ENCODE measurements around the gene CDAN1. TPM values are rescaled to one million over a fixed set of nuclear protein-coding genes. Genes with fewer than 3 reads are reported as not detected.

CDAN1 gene
- total RNA-seq, 1 donor from 2014 or later = 14.6 TPM

GRCh38 chr15:42734076-42734672, 2.8 kb downstream of the CDAN1 start:
- Histone ChIP-seq H3K36me3 (ENCODE audit: insufficient read depth, low read length) (peaks cover 20% of the 10 kb centered on the region), H3K4me2 (ENCODE audit: low read length) (no peak overlapping the region), H3K4me1 (ENCODE audit: insufficient read depth, low read length) (peaks cover 10% of the 10 kb centered on the region), H3K9me3 (ENCODE audit: insufficient read depth, low read depth, low read length) (no peaks in the 10 kb centered on the region), H3K27me3 (ENCODE audit: insufficient read depth, low read length) (no peaks in the 10 kb centered on the region), H3K4me3 (ENCODE audit: insufficient read depth, low read depth, low read length) (no peak overlapping the region), H4K20me1 (ENCODE audit: insufficient read depth, low read length) (peaks cover 32% of the 10 kb centered on the region), H3K27ac (ENCODE audit: low read depth, low read length) (no peak overlapping the region), H3K79me2 (ENCODE audit: insufficient read depth, low read length) (peaks cover 15% of the 10 kb centered on the region), H2AFZ (ENCODE audit: low read depth, low read length) (no peak overlapping the region), H3K9ac (ENCODE audit: low read length) (no peak overlapping the region)
- Mint-ChIP-seq H3K9me3 (ENCODE audit: unreplicated experiment) (peaks cover 1% of the 10 kb centered on the region), H3K36me3 (ENCODE audit: low read depth, unreplicated experiment) (peaks cover 14% of the 10 kb centered on the region), H3K27me3 (ENCODE audit: low read depth, unreplicated experiment) (no peaks in the 10 kb centered on the region), H3K4me3 (ENCODE audit: unreplicated experiment) (peak overlapping the region; percentile 20), H3K4me1 (ENCODE audit: low read depth, unreplicated experiment) (no peaks in the 10 kb centered on the region), H3K27ac (ENCODE audit: unreplicated experiment) (no peak overlapping the region)
- FAIRE-seq = no peak
- no peak for DNase-seq (ENCODE audit: low read depth)
- TF ChIP-seq EZH2 (IDR thresholded peaks at IDR 0.05; ENCODE audit: insufficient read depth, low read length) = no peak
- TF ChIP-seq, protein P1, sequence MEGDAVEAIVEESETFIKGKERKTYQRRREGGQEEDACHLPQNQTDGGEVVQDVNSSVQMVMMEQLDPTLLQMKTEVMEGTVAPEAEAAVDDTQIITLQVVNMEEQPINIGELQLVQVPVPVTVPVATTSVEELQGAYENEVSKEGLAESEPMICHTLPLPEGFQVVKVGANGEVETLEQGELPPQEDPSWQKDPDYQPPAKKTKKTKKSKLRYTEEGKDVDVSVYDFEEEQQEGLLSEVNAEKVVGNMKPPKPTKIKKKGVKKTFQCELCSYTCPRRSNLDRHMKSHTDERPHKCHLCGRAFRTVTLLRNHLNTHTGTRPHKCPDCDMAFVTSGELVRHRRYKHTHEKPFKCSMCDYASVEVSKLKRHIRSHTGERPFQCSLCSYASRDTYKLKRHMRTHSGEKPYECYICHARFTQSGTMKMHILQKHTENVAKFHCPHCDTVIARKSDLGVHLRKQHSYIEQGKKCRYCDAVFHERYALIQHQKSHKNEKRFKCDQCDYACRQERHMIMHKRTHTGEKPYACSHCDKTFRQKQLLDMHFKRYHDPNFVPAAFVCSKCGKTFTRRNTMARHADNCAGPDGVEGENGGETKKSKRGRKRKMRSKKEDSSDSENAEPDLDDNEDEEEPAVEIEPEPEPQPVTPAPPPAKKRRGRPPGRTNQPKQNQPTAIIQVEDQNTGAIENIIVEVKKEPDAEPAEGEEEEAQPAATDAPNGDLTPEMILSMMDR (IDR thresholded peaks at IDR 0.05; ENCODE audit: insufficient read depth, low read depth, low read length) = no peak

DNA sequence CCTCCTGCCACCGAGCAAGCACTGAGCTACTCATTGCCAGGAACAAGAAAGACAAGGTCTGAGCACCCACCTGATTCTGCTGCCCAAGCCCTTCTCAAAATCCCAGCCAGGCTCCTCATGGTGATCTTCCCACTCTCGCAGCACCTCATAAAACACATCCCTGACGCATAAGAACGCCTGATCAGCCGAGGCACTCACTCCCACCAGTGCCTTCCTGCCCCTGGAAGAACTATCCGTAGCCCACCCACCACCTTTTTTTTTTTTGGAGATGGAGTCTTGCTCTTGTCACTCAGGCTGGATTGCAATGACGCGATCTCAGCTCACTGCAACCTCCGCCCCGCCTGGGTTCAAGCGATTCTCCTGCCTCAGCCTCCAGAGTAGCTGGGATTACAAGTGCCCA, 3.9 kb downstream of the CDAN1 start:
- peaks cover 23% of the 10 kb centered on the region for H3K36me3 ChIP-seq (ENCODE audit: insufficient read depth, low read length)
- no peak for TF ChIP-seq EZH2 (IDR thresholded peaks at IDR 0.05; ENCODE audit: insufficient read depth, low read length)
- TF ChIP-seq, protein P1 (IDR thresholded peaks at IDR 0.05; ENCODE audit: insufficient read depth, low read depth, low read length) = no peak
- no peak overlapping the region for H3K27ac Mint-ChIP-seq (ENCODE audit: unreplicated experiment)

GRCh38 chr15:42732095-42732827, 4.7 kb downstream of the CDAN1 start:
- H3K36me3 Mint-ChIP-seq (ENCODE audit: low read depth, unreplicated experiment) = peaks cover 14% of the 10 kb centered on the region
- H3K79me2 ChIP-seq (ENCODE audit: insufficient read depth, low read length) = peaks cover 15% of the 10 kb centered on the region
- H3K4me3 ChIP-seq (ENCODE audit: insufficient read depth, low read depth, low read length) = no peak overlapping the region
- TF ChIP-seq EZH2 (IDR thresholded peaks at IDR 0.05; ENCODE audit: insufficient read depth, low read length) = no peak
- TF ChIP-seq, protein P1 (IDR thresholded peaks at IDR 0.05; ENCODE audit: insufficient read depth, low read depth, low read length) = no peak
- no peaks in the 10 kb centered on the region for H3K4me1 Mint-ChIP-seq (ENCODE audit: low read depth, unreplicated experiment)
- no peak overlapping the region for H3K9ac ChIP-seq (ENCODE audit: low read length)
- peaks cover 32% of the 10 kb centered on the region for H4K20me1 ChIP-seq (ENCODE audit: insufficient read depth, low read length)
- H2AFZ ChIP-seq (ENCODE audit: low read depth, low read length) = no peak overlapping the region
- no peak overlapping the region for H3K4me2 ChIP-seq (ENCODE audit: low read length)
- no peak overlapping the region for H3K4me3 Mint-ChIP-seq (ENCODE audit: unreplicated experiment)
- H3K27ac Mint-ChIP-seq (ENCODE audit: unreplicated experiment) = no peak overlapping the region
- DNase-seq (ENCODE audit: low read depth) (no peak), FAIRE-seq (no peak)
- no peak overlapping the region for H3K27ac ChIP-seq (ENCODE audit: low read depth, low read length)
- no peaks in the 10 kb centered on the region for H3K9me3 ChIP-seq (ENCODE audit: insufficient read depth, low read depth, low read length)
- H3K36me3 ChIP-seq (ENCODE audit: insufficient read depth, low read length) = peaks cover 29% of the 10 kb centered on the region
- H3K27me3 Mint-ChIP-seq (ENCODE audit: low read depth, unreplicated experiment) = no peaks in the 10 kb centered on the region
- H3K9me3 Mint-ChIP-seq (ENCODE audit: unreplicated experiment) = peaks cover 1% of the 10 kb centered on the region
- H3K4me1 ChIP-seq (ENCODE audit: insufficient read depth, low read length) = peaks cover 7% of the 10 kb centered on the region
- no peaks in the 10 kb centered on the region for H3K27me3 ChIP-seq (ENCODE audit: insufficient read depth, low read length)

More for the DNA sequence above, 3.9 kb downstream of the CDAN1 start:
- no peak overlapping the region for H2AFZ ChIP-seq (ENCODE audit: low read depth, low read length)
- H3K9me3 ChIP-seq (ENCODE audit: insufficient read depth, low read depth, low read length) = no peaks in the 10 kb centered on the region
- Mint-ChIP-seq H3K27me3 (ENCODE audit: low read depth, unreplicated experiment) (no peaks in the 10 kb centered on the region), H3K9me3 (ENCODE audit: unreplicated experiment) (peaks cover 1% of the 10 kb centered on the region), H3K4me1 (ENCODE audit: low read depth, unreplicated experiment) (no peaks in the 10 kb centered on the region), H3K36me3 (ENCODE audit: low read depth, unreplicated experiment) (peaks cover 14% of the 10 kb centered on the region), H3K4me3 (ENCODE audit: unreplicated experiment) (no peak overlapping the region)
- no peak overlapping the region for H3K4me3 ChIP-seq (ENCODE audit: insufficient read depth, low read depth, low read length)
- DNase-seq (ENCODE audit: low read depth) (no peak), FAIRE-seq (no peak)
- no peak overlapping the region for H3K9ac ChIP-seq (ENCODE audit: low read length)
- peaks cover 15% of the 10 kb centered on the region for H3K79me2 ChIP-seq (ENCODE audit: insufficient read depth, low read length)
- peaks cover 10% of the 10 kb centered on the region for H3K4me1 ChIP-seq (ENCODE audit: insufficient read depth, low read length)
- H3K27ac ChIP-seq (ENCODE audit: low read depth, low read length) = no peak overlapping the region
- no peaks in the 10 kb centered on the region for H3K27me3 ChIP-seq (ENCODE audit: insufficient read depth, low read length)
- H4K20me1 ChIP-seq (ENCODE audit: insufficient read depth, low read length) = peaks cover 32% of the 10 kb centered on the region
- H3K4me2 ChIP-seq (ENCODE audit: low read length) = no peak overlapping the region
